ENCODE data around the gene PEX5L. TPM values are rescaled to one million over a fixed set of nuclear protein-coding genes. Genes with fewer than 3 reads are reported as not detected.

PEX5L gene
- total RNA-seq, 2 experiments from 2014 or later = not detected

DNA sequence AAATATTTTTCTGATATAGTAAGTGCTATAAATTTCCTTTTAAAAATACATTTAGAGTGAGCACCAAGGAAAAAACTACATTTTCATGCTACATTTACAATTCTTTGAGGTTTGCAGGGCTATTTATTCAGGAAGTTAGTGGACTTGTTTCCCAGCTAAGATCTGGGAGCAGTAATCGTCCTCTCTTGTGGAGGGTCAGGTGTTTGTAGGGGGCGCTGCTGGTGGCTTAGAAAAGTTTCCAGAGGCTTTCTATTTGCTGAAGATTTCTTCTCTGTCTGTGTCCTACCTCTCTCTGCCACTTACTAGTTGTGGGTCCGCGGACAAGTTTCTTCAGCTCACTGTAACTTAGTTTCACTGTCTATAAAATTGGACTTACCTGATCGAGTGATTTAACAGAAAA, 163.9 kb downstream of the PEX5L start:
- no peaks in the 10 kb centered on the region for H3K36me3 Mint-ChIP-seq (ENCODE audit: low read depth)
- H3K4me1 ChIP-seq (ENCODE audit: insufficient read depth, low read length) = no peaks in the 10 kb centered on the region
- no peaks in the 10 kb centered on the region for H3K4me1 Mint-ChIP-seq (ENCODE audit: low read depth)
- intact Hi-C loops (cut with DNase I, micrococcal nuclease) = no loop called here
- DNase-seq = no peak
- no peaks in the 10 kb centered on the region for H3K36me3 ChIP-seq (ENCODE audit: insufficient read depth, low read length)
- no peak overlapping the region for H3K4me3 ChIP-seq (ENCODE audit: low read length)
- no peak overlapping the region for H3K27ac ChIP-seq (ENCODE audit: low read depth in 1 of 2, low read length in 2 of 2)
- H3K27me3 ChIP-seq (ENCODE audit: control insufficient read depth in 1 of 2, insufficient read depth in 2 of 2, low read length in 2 of 2) = no peaks in the 10 kb centered on the region
- ChIA-PET CTCF (no interaction called here), POLR2A (no interaction called here)
- H3K27me3 Mint-ChIP-seq = no peaks in the 10 kb centered on the region
- ATAC-seq (ENCODE audit: poor library complexity) = no peak
- no peaks in the 10 kb centered on the region for H3K9me3 Mint-ChIP-seq
- TF ChIP-seq, protein P1, sequence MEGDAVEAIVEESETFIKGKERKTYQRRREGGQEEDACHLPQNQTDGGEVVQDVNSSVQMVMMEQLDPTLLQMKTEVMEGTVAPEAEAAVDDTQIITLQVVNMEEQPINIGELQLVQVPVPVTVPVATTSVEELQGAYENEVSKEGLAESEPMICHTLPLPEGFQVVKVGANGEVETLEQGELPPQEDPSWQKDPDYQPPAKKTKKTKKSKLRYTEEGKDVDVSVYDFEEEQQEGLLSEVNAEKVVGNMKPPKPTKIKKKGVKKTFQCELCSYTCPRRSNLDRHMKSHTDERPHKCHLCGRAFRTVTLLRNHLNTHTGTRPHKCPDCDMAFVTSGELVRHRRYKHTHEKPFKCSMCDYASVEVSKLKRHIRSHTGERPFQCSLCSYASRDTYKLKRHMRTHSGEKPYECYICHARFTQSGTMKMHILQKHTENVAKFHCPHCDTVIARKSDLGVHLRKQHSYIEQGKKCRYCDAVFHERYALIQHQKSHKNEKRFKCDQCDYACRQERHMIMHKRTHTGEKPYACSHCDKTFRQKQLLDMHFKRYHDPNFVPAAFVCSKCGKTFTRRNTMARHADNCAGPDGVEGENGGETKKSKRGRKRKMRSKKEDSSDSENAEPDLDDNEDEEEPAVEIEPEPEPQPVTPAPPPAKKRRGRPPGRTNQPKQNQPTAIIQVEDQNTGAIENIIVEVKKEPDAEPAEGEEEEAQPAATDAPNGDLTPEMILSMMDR (IDR thresholded peaks at IDR 0.05) = no peak
- no peak overlapping the region for H3K27ac Mint-ChIP-seq
- H3K9me3 ChIP-seq (ENCODE audit: control insufficient read depth in 1 of 2, insufficient read depth in 1 of 2, low read length in 2 of 2) = no peaks in the 10 kb centered on the region
- no peak overlapping the region for H3K4me3 Mint-ChIP-seq

DNA sequence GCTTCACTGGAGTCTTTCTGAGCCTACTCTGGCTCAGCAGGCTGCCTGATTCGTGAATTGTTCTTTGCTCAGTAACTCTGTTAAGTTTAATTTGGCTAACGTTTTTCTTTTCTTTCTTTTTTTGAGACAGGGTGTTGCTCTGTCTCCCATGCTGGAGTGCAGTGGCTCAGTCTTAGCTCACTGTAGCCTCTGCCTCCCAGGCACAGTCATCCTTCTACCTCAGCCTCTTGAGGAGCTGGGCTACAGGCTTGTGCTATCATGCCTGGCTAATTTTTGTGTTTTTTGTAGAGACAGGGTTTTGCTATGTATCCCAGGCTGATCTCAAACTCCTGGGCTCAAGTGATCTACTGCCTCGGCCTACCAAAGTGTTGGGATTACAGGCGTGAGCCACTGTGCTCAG, 165.0 kb downstream of the PEX5L start:
- no peaks in the 10 kb centered on the region for H3K36me3 ChIP-seq (ENCODE audit: insufficient read depth, low read length)
- H3K27me3 ChIP-seq (ENCODE audit: control insufficient read depth in 1 of 2, insufficient read depth in 2 of 2, low read length in 2 of 2) = no peaks in the 10 kb centered on the region
- Mint-ChIP-seq H3K27me3 (no peaks in the 10 kb centered on the region), H3K4me3 (no peak overlapping the region), H3K9me3 (no peaks in the 10 kb centered on the region), H3K27ac (no peak overlapping the region), H3K36me3 (ENCODE audit: low read depth) (no peaks in the 10 kb centered on the region), H3K4me1 (ENCODE audit: low read depth) (no peaks in the 10 kb centered on the region)
- H3K4me3 ChIP-seq (ENCODE audit: low read length) = no peak overlapping the region
- no peak overlapping the region for H3K27ac ChIP-seq (ENCODE audit: low read depth in 1 of 2, low read length in 2 of 2)
- ChIA-PET CTCF (no interaction called here), POLR2A (no interaction called here)
- ATAC-seq (ENCODE audit: poor library complexity) (no peak), DNase-seq (no peak)
- H3K9me3 ChIP-seq (ENCODE audit: control insufficient read depth in 1 of 2, insufficient read depth in 1 of 2, low read length in 2 of 2) = no peaks in the 10 kb centered on the region
- intact Hi-C loops (cut with DNase I, micrococcal nuclease) = no loop called here
- TF ChIP-seq, protein P1 (IDR thresholded peaks at IDR 0.05) = no peak
- H3K4me1 ChIP-seq (ENCODE audit: insufficient read depth, low read length) = no peaks in the 10 kb centered on the region

DNA sequence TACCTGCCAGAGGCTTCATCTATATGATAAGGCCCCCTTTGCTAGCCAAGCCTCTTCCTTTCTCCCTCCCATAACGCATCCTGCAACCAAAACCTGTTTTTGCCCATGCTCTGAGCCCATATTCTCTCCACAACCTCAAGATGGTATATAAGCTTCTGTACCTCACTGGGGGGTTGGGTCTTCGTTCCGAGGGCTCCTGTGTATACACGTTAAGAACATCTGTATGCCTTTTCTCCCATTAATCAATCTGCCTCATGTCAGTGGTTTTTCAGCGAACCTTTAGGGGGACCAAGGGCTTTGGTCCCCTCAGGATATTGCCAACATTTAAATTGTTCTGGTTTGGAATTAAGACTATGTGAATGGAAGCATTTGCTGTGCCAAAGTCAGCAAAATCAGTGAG, 168.0 kb downstream of the PEX5L start:
- intact Hi-C loops (cut with DNase I, micrococcal nuclease) = no loop called here
- H3K4me1 Mint-ChIP-seq (ENCODE audit: low read depth) = no peaks in the 10 kb centered on the region
- Histone ChIP-seq H3K9me3 (ENCODE audit: control insufficient read depth in 1 of 2, insufficient read depth in 1 of 2, low read length in 2 of 2) (no peaks in the 10 kb centered on the region), H3K4me3 (ENCODE audit: low read length) (no peak overlapping the region), H3K36me3 (ENCODE audit: insufficient read depth, low read length) (no peaks in the 10 kb centered on the region), H3K27ac (ENCODE audit: low read depth in 1 of 2, low read length in 2 of 2) (no peak overlapping the region), H3K4me1 (ENCODE audit: insufficient read depth, low read length) (no peaks in the 10 kb centered on the region), H3K27me3 (ENCODE audit: control insufficient read depth in 1 of 2, insufficient read depth in 2 of 2, low read length in 2 of 2) (no peaks in the 10 kb centered on the region)
- no peaks in the 10 kb centered on the region for H3K27me3 Mint-ChIP-seq
- ChIA-PET CTCF (no interaction called here), POLR2A (no interaction called here)
- no peak overlapping the region for H3K27ac Mint-ChIP-seq
- no peaks in the 10 kb centered on the region for H3K36me3 Mint-ChIP-seq (ENCODE audit: low read depth)
- ATAC-seq (ENCODE audit: poor library complexity) = no peak
- no peak overlapping the region for H3K4me3 Mint-ChIP-seq
- no peaks in the 10 kb centered on the region for H3K9me3 Mint-ChIP-seq
- TF ChIP-seq, protein P1 (IDR thresholded peaks at IDR 0.05) = no peak
- DNase-seq = no peak

All from CD4-positive, alpha-beta T cell (primary cell).